ENCODE results near the gene IMMP1L.

The IMMP1L gene

GRCh38 chr11:31474083-31474482 is 35.3 kb downstream of the IMMP1L start:
- no peak for DNase-seq

GRCh38 chr11:31464436-31464835 is 45.0 kb downstream of the IMMP1L start:
- DNase-seq, result no peak

- DNase-seq, result no peak
Measured at GRCh38 chr11:31455177-31455576, 54.2 kb downstream of the IMMP1L start.

GRCh38 chr11:31450841-31451240 is 58.6 kb downstream of the IMMP1L start:
- no peak for DNase-seq

GRCh38 chr11:31449040-31449439 is 60.4 kb downstream of the IMMP1L start:
- DNase-seq, result no peak

- DNase-seq, result no peak
Measured at GRCh38 chr11:31445621-31446020, 63.8 kb downstream of the IMMP1L start.

- no peak for DNase-seq
Measured at GRCh38 chr11:31443802-31444201, 65.6 kb downstream of the IMMP1L start.

GRCh38 chr11:31442086-31442485 is 67.3 kb downstream of the IMMP1L start:
- DNase-seq, result no peak

GRCh38 chr11:31441296-31441695 is 68.1 kb downstream of the IMMP1L start:
- no peak for DNase-seq

GRCh38 chr11:31437742-31438435 is 71.5 kb downstream of the IMMP1L start:
- no peak for DNase-seq

GRCh38 chr11:31433851-31434250 is 75.6 kb downstream of the IMMP1L start:
- DNase-seq, result no peak

GRCh38 chr11:31424652-31425051 is 84.8 kb downstream of the IMMP1L start:
- no peak for DNase-seq

- DNase-seq, result no peak
Measured at GRCh38 chr11:31422703-31423102, 86.7 kb downstream of the IMMP1L start.

GRCh38 chr11:31421820-31422219 is 87.6 kb downstream of the IMMP1L start:
- no peak for DNase-seq

- DNase-seq, result no peak
Measured at GRCh38 chr11:31419669-31420068, 89.8 kb downstream of the IMMP1L start.

GRCh38 chr11:31419138-31419537 is 90.3 kb downstream of the IMMP1L start:
- no peak for DNase-seq

GRCh38 chr11:31417816-31418215 is 91.6 kb downstream of the IMMP1L start:
- DNase-seq, result no peak

GRCh38 chr11:31417357-31417756 is 92.1 kb downstream of the IMMP1L start:
- DNase-seq, result no peak

GRCh38 chr11:31415435-31415834 is 94.0 kb downstream of the IMMP1L start:
- DNase-seq, result no peak

GRCh38 chr11:31414338-31414737 is 95.1 kb downstream of the IMMP1L start:
- DNase-seq, result no peak

GRCh38 chr11:31412946-31413345 is 96.5 kb downstream of the IMMP1L start:
- no peak for DNase-seq

GRCh38 chr11:31408201-31408600 is 101.2 kb downstream of the IMMP1L start:
- DNase-seq, result no peak

GRCh38 chr11:31404614-31405013 is 104.8 kb downstream of the IMMP1L start:
- DNase-seq, result no peak

GRCh38 chr11:31397239-31397834 is 112.1 kb downstream of the IMMP1L start:
- DNase-seq, result no peak

- no peak for DNase-seq
Measured at GRCh38 chr11:31387379-31387778, 122.0 kb downstream of the IMMP1L start.
